ENCODE results near the gene C1orf52.

- no peak for TF ChIP-seq CTCF (IDR thresholded peaks at IDR 0.05)
- no peak for TF ChIP-seq JUN (IDR thresholded peaks at IDR 0.05)
- TF ChIP-seq, protein P1, sequence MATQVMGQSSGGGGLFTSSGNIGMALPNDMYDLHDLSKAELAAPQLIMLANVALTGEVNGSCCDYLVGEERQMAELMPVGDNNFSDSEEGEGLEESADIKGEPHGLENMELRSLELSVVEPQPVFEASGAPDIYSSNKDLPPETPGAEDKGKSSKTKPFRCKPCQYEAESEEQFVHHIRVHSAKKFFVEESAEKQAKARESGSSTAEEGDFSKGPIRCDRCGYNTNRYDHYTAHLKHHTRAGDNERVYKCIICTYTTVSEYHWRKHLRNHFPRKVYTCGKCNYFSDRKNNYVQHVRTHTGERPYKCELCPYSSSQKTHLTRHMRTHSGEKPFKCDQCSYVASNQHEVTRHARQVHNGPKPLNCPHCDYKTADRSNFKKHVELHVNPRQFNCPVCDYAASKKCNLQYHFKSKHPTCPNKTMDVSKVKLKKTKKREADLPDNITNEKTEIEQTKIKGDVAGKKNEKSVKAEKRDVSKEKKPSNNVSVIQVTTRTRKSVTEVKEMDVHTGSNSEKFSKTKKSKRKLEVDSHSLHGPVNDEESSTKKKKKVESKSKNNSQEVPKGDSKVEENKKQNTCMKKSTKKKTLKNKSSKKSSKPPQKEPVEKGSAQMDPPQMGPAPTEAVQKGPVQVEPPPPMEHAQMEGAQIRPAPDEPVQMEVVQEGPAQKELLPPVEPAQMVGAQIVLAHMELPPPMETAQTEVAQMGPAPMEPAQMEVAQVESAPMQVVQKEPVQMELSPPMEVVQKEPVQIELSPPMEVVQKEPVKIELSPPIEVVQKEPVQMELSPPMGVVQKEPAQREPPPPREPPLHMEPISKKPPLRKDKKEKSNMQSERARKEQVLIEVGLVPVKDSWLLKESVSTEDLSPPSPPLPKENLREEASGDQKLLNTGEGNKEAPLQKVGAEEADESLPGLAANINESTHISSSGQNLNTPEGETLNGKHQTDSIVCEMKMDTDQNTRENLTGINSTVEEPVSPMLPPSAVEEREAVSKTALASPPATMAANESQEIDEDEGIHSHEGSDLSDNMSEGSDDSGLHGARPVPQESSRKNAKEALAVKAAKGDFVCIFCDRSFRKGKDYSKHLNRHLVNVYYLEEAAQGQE (IDR thresholded peaks at IDR 0.05) = no peak
- TF ChIP-seq EP300 (IDR thresholded peaks at IDR 0.05) = no peak
- no peak for TF ChIP-seq RFX5 (IDR thresholded peaks at IDR 0.05)
- no peak for TF ChIP-seq PBX3 (IDR thresholded peaks at IDR 0.05)
- TF ChIP-seq POLR2A (IDR thresholded peaks at IDR 0.05; ENCODE audit: low read length) = no peak
- TF ChIP-seq, protein P2, sequence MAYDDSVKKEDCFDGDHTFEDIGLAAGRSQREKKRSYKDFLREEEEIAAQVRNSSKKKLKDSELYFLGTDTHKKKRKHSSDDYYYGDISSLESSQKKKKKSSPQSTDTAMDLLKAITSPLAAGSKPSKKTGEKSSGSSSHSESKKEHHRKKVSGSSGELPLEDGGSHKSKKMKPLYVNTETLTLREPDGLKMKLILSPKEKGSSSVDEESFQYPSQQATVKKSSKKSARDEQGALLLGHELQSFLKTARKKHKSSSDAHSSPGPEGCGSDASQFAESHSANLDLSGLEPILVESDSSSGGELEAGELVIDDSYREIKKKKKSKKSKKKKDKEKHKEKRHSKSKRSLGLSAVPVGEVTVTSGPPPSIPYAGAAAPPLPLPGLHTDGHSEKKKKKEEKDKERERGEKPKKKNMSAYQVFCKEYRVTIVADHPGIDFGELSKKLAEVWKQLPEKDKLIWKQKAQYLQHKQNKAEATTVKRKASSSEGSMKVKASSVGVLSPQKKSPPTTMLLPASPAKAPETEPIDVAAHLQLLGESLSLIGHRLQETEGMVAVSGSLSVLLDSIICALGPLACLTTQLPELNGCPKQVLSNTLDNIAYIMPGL (CRISPR knock-in tag; IDR thresholded peaks at IDR 0.05; ENCODE audit: borderline replicate concordance) = no peak
Observed at GRCh38 chr1:85228972-85229371, 30.5 kb downstream of the C1orf52 start.

Data from A549 (cell line).